Measurements from ENCODE around the gene CYP39A1. TPM values are rescaled to one million over a fixed set of nuclear protein-coding genes. Genes with fewer than 3 reads are reported as not detected.

The CYP39A1 gene
- total RNA-seq, 1 experiment from 2014 or later = 1.7 TPM

GRCh38 chr6:46525583-46525982 is 127.0 kb downstream of the CYP39A1 start:
- Mint-ChIP-seq H3K36me3 (ENCODE audit: insufficient read depth, unreplicated experiment) (no peaks in the 10 kb centered on the region), H3K4me3 (ENCODE audit: low read depth, unreplicated experiment) (no peak overlapping the region), H3K27me3 (ENCODE audit: unreplicated experiment) (peaks cover 25% of the 10 kb centered on the region), H3K27ac (ENCODE audit: unreplicated experiment) (no peak overlapping the region), H3K9me3 (ENCODE audit: low read depth, unreplicated experiment) (no peaks in the 10 kb centered on the region), H3K4me1 (ENCODE audit: low read depth, unreplicated experiment) (no peaks in the 10 kb centered on the region)
- no TSS peak for BruUV-seq (replicated peaks)
- CTCF ChIA-PET = no interaction called here
- intact Hi-C loops (cut with micrococcal nuclease; ENCODE audit: unreplicated experiment) = no loop called here
- DNase-seq = no peak
- no peak for TF ChIP-seq CTCF (IDR thresholded peaks at IDR 0.05; ENCODE audit: unreplicated experiment)

GRCh38 chr6:46521464-46521971 is 131.1 kb downstream of the CYP39A1 start:
- H3K4me3 Mint-ChIP-seq (ENCODE audit: low read depth, unreplicated experiment) = no peak overlapping the region
- intact Hi-C loops (cut with micrococcal nuclease; ENCODE audit: unreplicated experiment) = no loop called here
- DNase-seq = no peak
- no peaks in the 10 kb centered on the region for H3K9me3 Mint-ChIP-seq (ENCODE audit: low read depth, unreplicated experiment)
- CTCF ChIA-PET = no interaction called here
- H3K4me1 Mint-ChIP-seq (ENCODE audit: low read depth, unreplicated experiment) = no peaks in the 10 kb centered on the region
- no peak overlapping the region for H3K27ac Mint-ChIP-seq (ENCODE audit: unreplicated experiment)
- no peak for TF ChIP-seq CTCF (IDR thresholded peaks at IDR 0.05; ENCODE audit: unreplicated experiment)
- no TSS peak for BruUV-seq (replicated peaks)
- no peaks in the 10 kb centered on the region for H3K36me3 Mint-ChIP-seq (ENCODE audit: insufficient read depth, unreplicated experiment)
- peaks cover 18% of the 10 kb centered on the region for H3K27me3 Mint-ChIP-seq (ENCODE audit: unreplicated experiment)

- Mint-ChIP-seq H3K27ac (ENCODE audit: unreplicated experiment) (no peak overlapping the region), H3K27me3 (ENCODE audit: unreplicated experiment) (no peaks in the 10 kb centered on the region), H3K4me3 (ENCODE audit: low read depth, unreplicated experiment) (no peak overlapping the region), H3K9me3 (ENCODE audit: low read depth, unreplicated experiment) (no peaks in the 10 kb centered on the region), H3K36me3 (ENCODE audit: insufficient read depth, unreplicated experiment) (no peaks in the 10 kb centered on the region), H3K4me1 (ENCODE audit: low read depth, unreplicated experiment) (no peaks in the 10 kb centered on the region)
- BruUV-seq (replicated peaks) = no TSS peak
- intact Hi-C loops (cut with micrococcal nuclease; ENCODE audit: unreplicated experiment) = no loop called here
- TF ChIP-seq CTCF (IDR thresholded peaks at IDR 0.05; ENCODE audit: unreplicated experiment) = no peak
- CTCF ChIA-PET = no interaction called here
- DNase-seq = no peak
Measured at GRCh38 chr6:46517202-46517601, 135.4 kb downstream of the CYP39A1 start.

GRCh38 chr6:46513533-46513932 is 139.1 kb downstream of the CYP39A1 start:
- no peak overlapping the region for H3K27ac Mint-ChIP-seq (ENCODE audit: unreplicated experiment)
- no peaks in the 10 kb centered on the region for H3K36me3 Mint-ChIP-seq (ENCODE audit: insufficient read depth, unreplicated experiment)
- TF ChIP-seq CTCF (IDR thresholded peaks at IDR 0.05; ENCODE audit: unreplicated experiment) = no peak
- DNase-seq = no peak
- H3K9me3 Mint-ChIP-seq (ENCODE audit: low read depth, unreplicated experiment) = no peaks in the 10 kb centered on the region
- BruUV-seq (replicated peaks) = no TSS peak
- CTCF ChIA-PET = interaction anchor here (0.8 kb wide), 1 partner anchor 558 kb away, joined by 3 read pairs; no protein-coding TSS in a partner anchor
- peaks cover 27% of the 10 kb centered on the region for H3K4me1 Mint-ChIP-seq (ENCODE audit: low read depth, unreplicated experiment)
- H3K4me3 Mint-ChIP-seq (ENCODE audit: low read depth, unreplicated experiment) = no peak overlapping the region
- intact Hi-C loops (cut with micrococcal nuclease; ENCODE audit: unreplicated experiment) = no loop called here
- no peaks in the 10 kb centered on the region for H3K27me3 Mint-ChIP-seq (ENCODE audit: unreplicated experiment)

Measured in Calu3 (cell line).